Stimulated activated naive CD8-positive, alpha-beta T cell treated with anti-CD3 and anti-CD28 coated beads, Interleukin-15, Interleukin-2, amounts not matched to agents 100 ng/mL and 50 ng/mL, for 24 hours (primary cell): Measurements from ENCODE around the gene HINT3.
"Not testable (repeated sequence)": the region's sequence is repeated elsewhere in the genome, so short reads cannot be mapped to it uniquely, and the experiment has no call there.

Experiments
- H3K27ac Mint-ChIP-seq: one replicate; pipeline ENCODE4 v1.8.0; 2021; ENCODE audit warnings: mild to moderate bottlenecking, mixed read lengths
- H3K27me3 Mint-ChIP-seq: one replicate; pipeline ENCODE4 v1.8.0; 2021; ENCODE audit warnings: mixed read lengths
- H3K36me3 Mint-ChIP-seq: one replicate; pipeline ENCODE4 v1.8.0; 2021; ENCODE audit warnings: low read depth, mixed read lengths
- H3K4me1 Mint-ChIP-seq: one replicate; pipeline ENCODE4 v1.8.0; 2021; ENCODE audit warnings: low read depth, mixed read lengths
- H3K4me3 Mint-ChIP-seq: one replicate; pipeline ENCODE4 v1.8.0; 2021; ENCODE audit warnings: mild to moderate bottlenecking, mixed read lengths
- H3K9me3 Mint-ChIP-seq: one replicate; pipeline ENCODE4 v1.8.0; 2021; ENCODE audit warnings: mixed read lengths

Gene HINT3

GRCh38 chr6:125927761-125928160 lies 28.8 kb upstream of the HINT3 start:
- H3K27me3 Mint-ChIP-seq = no peaks in the 10 kb centered on the region
- H3K4me1 Mint-ChIP-seq = peaks cover 31% of the 10 kb centered on the region
- H3K4me3 Mint-ChIP-seq = no peak overlapping the region
- peaks cover 73% of the 10 kb centered on the region for H3K36me3 Mint-ChIP-seq
- peak overlapping the region; percentile 58 for H3K27ac Mint-ChIP-seq
- no peaks in the 10 kb centered on the region for H3K9me3 Mint-ChIP-seq

GRCh38 chr6:125930765-125931418 lies 25.7 kb upstream of the HINT3 start:
- Mint-ChIP-seq H3K36me3 (peaks cover 47% of the 10 kb centered on the region), H3K27me3 (no peaks in the 10 kb centered on the region), H3K9me3 (no peaks in the 10 kb centered on the region), H3K27ac (no peak overlapping the region), H3K4me1 (peaks cover 20% of the 10 kb centered on the region), H3K4me3 (no peak overlapping the region)

GRCh38 chr6:125931733-125932450 lies 24.7 kb upstream of the HINT3 start:
- no peak overlapping the region for H3K4me3 Mint-ChIP-seq
- peaks cover 14% of the 10 kb centered on the region for H3K4me1 Mint-ChIP-seq
- no peaks in the 10 kb centered on the region for H3K27me3 Mint-ChIP-seq
- peaks cover 40% of the 10 kb centered on the region for H3K36me3 Mint-ChIP-seq
- H3K27ac Mint-ChIP-seq = peak overlapping the region; percentile 51
- H3K9me3 Mint-ChIP-seq = no peaks in the 10 kb centered on the region

- Mint-ChIP-seq H3K4me3 (no peak overlapping the region), H3K9me3 (no peaks in the 10 kb centered on the region), H3K36me3 (peaks cover 35% of the 10 kb centered on the region), H3K27me3 (no peaks in the 10 kb centered on the region), H3K4me1 (peaks cover 14% of the 10 kb centered on the region), H3K27ac (peak overlapping the region; percentile 51)
Measured at GRCh38 chr6:125932451-125932795, 24.1 kb upstream of the HINT3 start.

- H3K9me3 Mint-ChIP-seq, H3K4me3 Mint-ChIP-seq, H3K27ac Mint-ChIP-seq, H3K27me3 Mint-ChIP-seq: not testable (repeated sequence)
- Mint-ChIP-seq H3K36me3 (peaks cover 15% of the 10 kb centered on the region), H3K4me1 (peaks cover 14% of the 10 kb centered on the region)
Measured at GRCh38 chr6:125935520-125935919, 21.1 kb upstream of the HINT3 start.

GRCh38 chr6:125939026-125939425 lies 17.5 kb upstream of the HINT3 start:
- H3K27ac Mint-ChIP-seq = no peak overlapping the region
- no peaks in the 10 kb centered on the region for H3K9me3 Mint-ChIP-seq
- peaks cover 6% of the 10 kb centered on the region for H3K4me1 Mint-ChIP-seq
- H3K36me3 Mint-ChIP-seq = no peaks in the 10 kb centered on the region
- H3K27me3 Mint-ChIP-seq = peaks cover 18% of the 10 kb centered on the region
- no peak overlapping the region for H3K4me3 Mint-ChIP-seq

- no peaks in the 10 kb centered on the region for H3K36me3 Mint-ChIP-seq
- H3K27me3 Mint-ChIP-seq = peaks cover 18% of the 10 kb centered on the region
- H3K9me3 Mint-ChIP-seq = no peaks in the 10 kb centered on the region
- H3K27ac Mint-ChIP-seq = no peak overlapping the region
- no peak overlapping the region for H3K4me3 Mint-ChIP-seq
- H3K4me1 Mint-ChIP-seq = peaks cover 11% of the 10 kb centered on the region
Measured at GRCh38 chr6:125939791-125940190, 16.8 kb upstream of the HINT3 start.

- no peak overlapping the region for H3K27ac Mint-ChIP-seq
- no peaks in the 10 kb centered on the region for H3K9me3 Mint-ChIP-seq
- no peaks in the 10 kb centered on the region for H3K36me3 Mint-ChIP-seq
- H3K4me3 Mint-ChIP-seq = no peak overlapping the region
- H3K4me1 Mint-ChIP-seq = peaks cover 11% of the 10 kb centered on the region
- H3K27me3 Mint-ChIP-seq = peaks cover 18% of the 10 kb centered on the region
Measured at GRCh38 chr6:125940247-125941041, 16.1 kb upstream of the HINT3 start.

- Mint-ChIP-seq H3K27ac (no peak overlapping the region), H3K27me3 (peaks cover 18% of the 10 kb centered on the region), H3K4me1 (peaks cover 11% of the 10 kb centered on the region)
Measured at GRCh38 chr6:125942672-125943527, 13.7 kb upstream of the HINT3 start.

GRCh38 chr6:125943528-125944433 lies 12.8 kb upstream of the HINT3 start:
- H3K27me3 Mint-ChIP-seq = peaks cover 18% of the 10 kb centered on the region
- no peak overlapping the region for H3K4me3 Mint-ChIP-seq
- H3K27ac Mint-ChIP-seq = no peak overlapping the region
- no peaks in the 10 kb centered on the region for H3K9me3 Mint-ChIP-seq
- peaks cover 11% of the 10 kb centered on the region for H3K4me1 Mint-ChIP-seq
- no peaks in the 10 kb centered on the region for H3K36me3 Mint-ChIP-seq

More at GRCh38 chr6:125942672-125943527, 13.7 kb upstream of the HINT3 start:
- Mint-ChIP-seq H3K9me3 (no peaks in the 10 kb centered on the region), H3K4me3 (no peak overlapping the region), H3K36me3 (no peaks in the 10 kb centered on the region)

GRCh38 chr6:125944434-125944816 lies 12.1 kb upstream of the HINT3 start:
- Mint-ChIP-seq H3K4me3 (no peak overlapping the region), H3K27ac (no peak overlapping the region), H3K4me1 (peaks cover 11% of the 10 kb centered on the region), H3K9me3 (no peaks in the 10 kb centered on the region), H3K36me3 (no peaks in the 10 kb centered on the region), H3K27me3 (peaks cover 15% of the 10 kb centered on the region)

GRCh38 chr6:125944896-125945295 lies 11.7 kb upstream of the HINT3 start:
- no peaks in the 10 kb centered on the region for H3K36me3 Mint-ChIP-seq
- no peak overlapping the region for H3K4me3 Mint-ChIP-seq
- peaks cover 11% of the 10 kb centered on the region for H3K4me1 Mint-ChIP-seq
- no peaks in the 10 kb centered on the region for H3K9me3 Mint-ChIP-seq
- no peak overlapping the region for H3K27ac Mint-ChIP-seq
- peaks cover 11% of the 10 kb centered on the region for H3K27me3 Mint-ChIP-seq

- H3K36me3 Mint-ChIP-seq = no peaks in the 10 kb centered on the region
- peaks cover 10% of the 10 kb centered on the region for H3K27me3 Mint-ChIP-seq
- H3K9me3 Mint-ChIP-seq = no peaks in the 10 kb centered on the region
- no peak overlapping the region for H3K4me3 Mint-ChIP-seq
- H3K27ac Mint-ChIP-seq = no peak overlapping the region
- peaks cover 11% of the 10 kb centered on the region for H3K4me1 Mint-ChIP-seq
Measured at GRCh38 chr6:125945378-125946141, 11.0 kb upstream of the HINT3 start.
